Smooth muscle cell (in vitro differentiated cells): Measurements from ENCODE around the gene GRIN3B. TPM values are rescaled to one million over a fixed set of nuclear protein-coding genes. Genes with fewer than 3 reads are reported as not detected.

Experiments
- DNase-seq: peaks from one replicate; lab custom pipeline; 2025; ENCODE audit not compliant: unreplicated experiment; lab: John Stamatoyannopoulos, UW
- H2AFZ ChIP-seq: fragments of 200-600 bp; sonication (generic); 2 replicates; pipeline ENCODE4 v1.6.0; 2016; ENCODE audit warnings: antibody characterized with exemption, low read depth, mild to moderate bottlenecking
- H3F3A ChIP-seq: fragments of 200-600 bp; sonication (generic); 2 replicates; pipeline ENCODE4 v1.6.0; 2017; ENCODE audit warnings: antibody characterized with exemption, low read depth
- H3K27ac ChIP-seq: fragments of 200-600 bp; sonication (generic); 2 replicates; pipeline ENCODE4 v1.5.1; 2016; ENCODE audit warnings: low read depth, mild to moderate bottlenecking
- H3K27me3 ChIP-seq: fragments of 200-600 bp; sonication (generic); 2 replicates; pipeline ENCODE4 v1.6.1; 2016; ENCODE audit warnings: low read depth, mild to moderate bottlenecking
- H3K36me3 ChIP-seq: fragments of 200-600 bp; sonication (generic); 2 replicates; pipeline ENCODE4 v1.5.1; 2016; ENCODE audit warnings: low read depth
- H3K4me1 ChIP-seq: fragments of 200-600 bp; sonication (generic); 2 replicates; pipeline ENCODE4 v1.5.1; 2016; ENCODE audit warnings: low read depth
- H3K4me2 ChIP-seq: fragments of 200-600 bp; sonication (generic); 2 replicates; pipeline ENCODE4 v1.6.0; 2016; ENCODE audit warnings: mild to moderate bottlenecking
- H3K4me3 ChIP-seq: fragments of 200-600 bp; sonication (generic); 2 replicates; pipeline ENCODE4 v1.5.1; 2016; ENCODE audit warnings: mild to moderate bottlenecking
- H3K79me2 ChIP-seq: fragments of 200-600 bp; sonication (generic); 2 replicates; pipeline ENCODE4 v1.6.0; 2016; ENCODE audit warnings: low read depth, mild to moderate bottlenecking
- H3K9ac ChIP-seq: fragments of 200-600 bp; sonication (generic); 2 replicates; pipeline ENCODE4 v1.6.0; 2016; ENCODE audit warnings: low read depth
- H3K9me3 ChIP-seq: fragments of 200-600 bp; sonication (generic); replicated peaks from 2 replicates; pipeline ENCODE4 v1.5.1; 2016; ENCODE audit warnings: low read depth
- H4K20me1 ChIP-seq: fragments of 200-600 bp; sonication (generic); 2 replicates; pipeline ENCODE4 v1.6.0; 2016; ENCODE audit warnings: low read depth
- whole genome bisulfite sequencing: methylation state at CpG from one replicate; pipeline ENCODE4 v1.1.7; 2016; ENCODE audit warnings: low lambda C conversion rate; 5-methylcytosine and 5-hydroxymethylcytosine counted together
- polyA plus RNA-seq: library from polyadenylated mRNA; unstranded; fragments of >200 nt; fragmentation: Nextera tagmentation; extraction: Ambion mirVana; gene quantifications from 2 replicates; pipeline ENCODE4 v1.2.1, GENCODE V29; 2016
- total RNA-seq: library from RNA; depleted of rRNA; stranded (reverse); fragments of >200 nt; gene quantifications from 2 replicates; pipeline ENCODE4 v1.2.3, GENCODE V29; 2014
- TF ChIP-seq, protein P1 (sequence below): fragments of 200-600 bp; sonication (generic); IDR thresholded peaks from 2 replicates; pipeline ENCODE4 v1.5.1; 2017; ENCODE audit warnings: borderline replicate concordance, mild to moderate bottlenecking, antibody characterized with exemption; ENCODE audit not compliant: insufficient read depth, poor library complexity, severe bottlenecking

The GRIN3B gene
- total and polyA plus RNA-seq, 2 experiments from 2014 or later = 1.2 to 12.6 TPM

- H3K9ac ChIP-seq = no peak overlapping the region
- peaks cover 18% of the 10 kb centered on the region for H4K20me1 ChIP-seq
- H3K27ac ChIP-seq = no peak overlapping the region
Observed at GRCh38 chr19:1042689-1043511, 42.7 kb downstream of the GRIN3B start.

DNA sequence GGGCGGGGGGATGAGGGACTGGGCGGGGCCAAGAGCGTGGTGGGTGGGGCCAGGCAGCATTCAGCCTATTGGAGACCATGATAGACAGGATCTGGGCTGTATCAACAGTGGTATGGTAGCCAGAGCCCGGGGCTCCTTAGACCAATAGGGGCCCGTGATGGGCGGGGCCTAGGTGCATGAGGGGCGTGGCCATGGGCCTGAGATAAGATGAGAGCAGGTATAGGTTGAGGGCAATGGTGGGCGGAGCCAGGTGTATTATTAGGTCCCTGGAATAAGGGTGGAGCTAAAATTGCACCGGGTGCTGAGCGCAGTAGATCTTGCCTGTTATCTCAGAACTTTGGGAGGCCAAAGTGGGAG is 45.0 kb downstream of the GRIN3B start:
- Histone ChIP-seq H3K9ac (no peak overlapping the region), H3K4me2 (no peak overlapping the region), H3K4me3 (no peak overlapping the region), H3K4me1 (peaks cover 5% of the 10 kb centered on the region), H3K36me3 (no peaks in the 10 kb centered on the region), H2AFZ (no peak overlapping the region), H4K20me1 (no peaks in the 10 kb centered on the region), H3K79me2 (no peaks in the 10 kb centered on the region), H3K27ac (no peak overlapping the region), H3F3A (no peaks in the 10 kb centered on the region), H3K27me3 (no peaks in the 10 kb centered on the region), H3K9me3 (no peaks in the 10 kb centered on the region)
- WGBS = 88% methylated on average over 7 of the region's 10 CpGs
- TF ChIP-seq, protein P1, sequence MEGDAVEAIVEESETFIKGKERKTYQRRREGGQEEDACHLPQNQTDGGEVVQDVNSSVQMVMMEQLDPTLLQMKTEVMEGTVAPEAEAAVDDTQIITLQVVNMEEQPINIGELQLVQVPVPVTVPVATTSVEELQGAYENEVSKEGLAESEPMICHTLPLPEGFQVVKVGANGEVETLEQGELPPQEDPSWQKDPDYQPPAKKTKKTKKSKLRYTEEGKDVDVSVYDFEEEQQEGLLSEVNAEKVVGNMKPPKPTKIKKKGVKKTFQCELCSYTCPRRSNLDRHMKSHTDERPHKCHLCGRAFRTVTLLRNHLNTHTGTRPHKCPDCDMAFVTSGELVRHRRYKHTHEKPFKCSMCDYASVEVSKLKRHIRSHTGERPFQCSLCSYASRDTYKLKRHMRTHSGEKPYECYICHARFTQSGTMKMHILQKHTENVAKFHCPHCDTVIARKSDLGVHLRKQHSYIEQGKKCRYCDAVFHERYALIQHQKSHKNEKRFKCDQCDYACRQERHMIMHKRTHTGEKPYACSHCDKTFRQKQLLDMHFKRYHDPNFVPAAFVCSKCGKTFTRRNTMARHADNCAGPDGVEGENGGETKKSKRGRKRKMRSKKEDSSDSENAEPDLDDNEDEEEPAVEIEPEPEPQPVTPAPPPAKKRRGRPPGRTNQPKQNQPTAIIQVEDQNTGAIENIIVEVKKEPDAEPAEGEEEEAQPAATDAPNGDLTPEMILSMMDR = no peak
- no peak for DNase-seq

More at GRCh38 chr19:1042689-1043511, 42.7 kb downstream of the GRIN3B start:
- Histone ChIP-seq H3K36me3 (no peaks in the 10 kb centered on the region), H2AFZ (no peak overlapping the region), H3K79me2 (no peaks in the 10 kb centered on the region), H3F3A (no peaks in the 10 kb centered on the region), H3K4me2 (no peak overlapping the region), H3K4me3 (no peak overlapping the region), H3K9me3 (no peaks in the 10 kb centered on the region), H3K27me3 (no peaks in the 10 kb centered on the region), H3K4me1 (peaks cover 6% of the 10 kb centered on the region)
- TF ChIP-seq, protein P1 = no peak
- WGBS = 94% methylated on average over 23 of the region's 23 CpGs
- no peak for DNase-seq

- WGBS = 97% methylated on average over 33 of the region's 33 CpGs
- no peak overlapping the region for H3K4me3 ChIP-seq
- H2AFZ ChIP-seq = no peak overlapping the region
- no peak overlapping the region for H3K9ac ChIP-seq
- H3K79me2 ChIP-seq = no peaks in the 10 kb centered on the region
- H3K27me3 ChIP-seq = no peaks in the 10 kb centered on the region
- H3K36me3 ChIP-seq = no peaks in the 10 kb centered on the region
- TF ChIP-seq, protein P1 = no peak
- H3K4me1 ChIP-seq = no peaks in the 10 kb centered on the region
- no peaks in the 10 kb centered on the region for H3F3A ChIP-seq
- H4K20me1 ChIP-seq = no peaks in the 10 kb centered on the region
- DNase-seq = no peak
- H3K9me3 ChIP-seq = no peaks in the 10 kb centered on the region
- H3K4me2 ChIP-seq = no peak overlapping the region
- no peak overlapping the region for H3K27ac ChIP-seq
Observed at GRCh38 chr19:1046117-1046626, 46.0 kb downstream of the GRIN3B start.
